BE2C (cell line): Measurements from ENCODE around the gene RBP3. TPM values are rescaled to one million over a fixed set of nuclear protein-coding genes. Genes with fewer than 3 reads are reported as not detected.
A peak's percentile ranks its signal among the peaks of the same experiment; 100 is the strongest.

Source experiments
- DNase-seq: peaks from one replicate; pipeline ENCODE4 v3.0.0-alpha.2; 2020
- H3K27me3 ChIP-seq: fragments of 250-450 bp; sonication (Bioruptor Pico); 2 replicates; pipeline ENCODE4 v1.5.1; 2020; ENCODE audit warnings: mild to moderate bottlenecking
- H3K36me3 ChIP-seq: fragments of 250-450 bp; sonication (Bioruptor Pico); 2 replicates; pipeline ENCODE4 v1.5.1; 2020; ENCODE audit warnings: mild to moderate bottlenecking
- H3K4me1 ChIP-seq: fragments of 250-450 bp; sonication (Bioruptor Pico); 2 replicates; pipeline ENCODE4 v1.5.1; 2020
- H3K4me3 ChIP-seq: 2 replicates; pipeline ENCODE4 v1.5.1; 2011; ENCODE audit warnings: low read depth, low read length
- H3K9me3 ChIP-seq: fragments of 250-450 bp; sonication (Bioruptor Pico); 2 replicates; pipeline ENCODE4 v1.5.1; 2020
- polyA plus RNA-seq: library from polyadenylated mRNA; unstranded; fragments of >200 nt; gene quantifications from one replicate; pipeline ENCODE4 v1.2.1, GENCODE V29; 2012; ENCODE audit warnings: low read depth, missing spikeins; ENCODE audit not compliant: insufficient read length, insufficient read depth
- TF ChIP-seq, protein P1 (sequence below): IDR thresholded peaks from 2 replicates; pipeline ENCODE4 v1.5.1; 2012; ENCODE audit warnings: mild to moderate bottlenecking, low read depth, low read length

The RBP3 gene
- not detected for polyA plus RNA-seq

DNA sequence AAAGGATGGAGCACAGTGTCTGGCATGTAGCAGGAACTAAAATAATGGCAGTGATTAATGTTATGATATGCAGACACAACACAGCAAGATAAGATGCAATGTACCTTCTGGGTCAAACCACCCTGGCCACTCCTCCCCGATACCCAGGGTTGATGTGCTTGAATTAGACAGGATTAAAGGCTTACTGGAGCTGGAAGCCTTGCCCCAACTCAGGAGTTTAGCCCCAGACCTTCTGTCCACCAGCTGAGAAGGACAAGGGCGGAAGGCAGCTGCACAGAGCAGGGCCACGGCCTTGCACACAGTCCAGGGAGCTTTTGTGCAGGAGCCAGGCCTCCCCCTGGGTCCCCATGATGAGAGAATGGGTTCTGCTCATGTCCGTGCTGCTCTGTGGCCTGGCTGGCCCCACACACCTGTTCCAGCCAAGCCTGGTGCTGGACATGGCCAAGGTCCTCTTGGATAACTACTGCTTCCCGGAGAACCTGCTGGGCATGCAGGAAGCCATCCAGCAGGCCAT lies at the start of gene RBP3:
Gene RBP3 (plus strand): TSS at position 226 of the 514 bp plus-strand sequence. CDS start 122 bp downstream, at position 348.
- no peaks in the 10 kb centered on the region for H3K36me3 ChIP-seq
- no peaks in the 10 kb centered on the region for H3K9me3 ChIP-seq
- TF ChIP-seq, protein P1, sequence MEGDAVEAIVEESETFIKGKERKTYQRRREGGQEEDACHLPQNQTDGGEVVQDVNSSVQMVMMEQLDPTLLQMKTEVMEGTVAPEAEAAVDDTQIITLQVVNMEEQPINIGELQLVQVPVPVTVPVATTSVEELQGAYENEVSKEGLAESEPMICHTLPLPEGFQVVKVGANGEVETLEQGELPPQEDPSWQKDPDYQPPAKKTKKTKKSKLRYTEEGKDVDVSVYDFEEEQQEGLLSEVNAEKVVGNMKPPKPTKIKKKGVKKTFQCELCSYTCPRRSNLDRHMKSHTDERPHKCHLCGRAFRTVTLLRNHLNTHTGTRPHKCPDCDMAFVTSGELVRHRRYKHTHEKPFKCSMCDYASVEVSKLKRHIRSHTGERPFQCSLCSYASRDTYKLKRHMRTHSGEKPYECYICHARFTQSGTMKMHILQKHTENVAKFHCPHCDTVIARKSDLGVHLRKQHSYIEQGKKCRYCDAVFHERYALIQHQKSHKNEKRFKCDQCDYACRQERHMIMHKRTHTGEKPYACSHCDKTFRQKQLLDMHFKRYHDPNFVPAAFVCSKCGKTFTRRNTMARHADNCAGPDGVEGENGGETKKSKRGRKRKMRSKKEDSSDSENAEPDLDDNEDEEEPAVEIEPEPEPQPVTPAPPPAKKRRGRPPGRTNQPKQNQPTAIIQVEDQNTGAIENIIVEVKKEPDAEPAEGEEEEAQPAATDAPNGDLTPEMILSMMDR, result no peak
- no peaks in the 10 kb centered on the region for H3K4me1 ChIP-seq
- H3K27me3 ChIP-seq, result no peaks in the 10 kb centered on the region
- DNase-seq, result no peak
- H3K4me3 ChIP-seq, result no peak within 1 kb of the TSS

DNA sequence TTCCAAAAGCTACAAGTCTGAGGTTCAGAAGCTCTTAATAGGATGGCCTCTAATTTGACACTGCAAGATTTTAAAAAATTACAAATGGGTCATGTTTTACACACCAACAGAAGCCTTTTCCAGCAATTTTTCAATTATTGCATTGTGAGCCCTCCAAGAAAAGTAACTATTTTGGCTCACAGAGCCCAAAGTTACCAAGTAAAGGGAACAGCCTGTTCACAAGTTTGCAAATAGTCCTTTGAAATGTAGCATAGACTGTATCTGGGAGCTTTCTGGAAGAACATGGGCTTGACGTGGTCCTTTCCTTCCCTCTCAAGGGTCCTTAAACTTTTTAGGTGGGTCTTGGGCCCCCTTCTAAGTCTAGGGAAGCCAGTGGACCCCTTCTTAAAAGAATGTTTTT lies 49.4 kb upstream of the RBP3 start:
- no peak overlapping the region for H3K4me3 ChIP-seq
- H3K4me1 ChIP-seq, result no peaks in the 10 kb centered on the region
- no peaks in the 10 kb centered on the region for H3K9me3 ChIP-seq
- no peaks in the 10 kb centered on the region for H3K36me3 ChIP-seq
- TF ChIP-seq, protein P1, result no peak
- DNase-seq, result no peak
- peaks cover 17% of the 10 kb centered on the region for H3K27me3 ChIP-seq

DNA sequence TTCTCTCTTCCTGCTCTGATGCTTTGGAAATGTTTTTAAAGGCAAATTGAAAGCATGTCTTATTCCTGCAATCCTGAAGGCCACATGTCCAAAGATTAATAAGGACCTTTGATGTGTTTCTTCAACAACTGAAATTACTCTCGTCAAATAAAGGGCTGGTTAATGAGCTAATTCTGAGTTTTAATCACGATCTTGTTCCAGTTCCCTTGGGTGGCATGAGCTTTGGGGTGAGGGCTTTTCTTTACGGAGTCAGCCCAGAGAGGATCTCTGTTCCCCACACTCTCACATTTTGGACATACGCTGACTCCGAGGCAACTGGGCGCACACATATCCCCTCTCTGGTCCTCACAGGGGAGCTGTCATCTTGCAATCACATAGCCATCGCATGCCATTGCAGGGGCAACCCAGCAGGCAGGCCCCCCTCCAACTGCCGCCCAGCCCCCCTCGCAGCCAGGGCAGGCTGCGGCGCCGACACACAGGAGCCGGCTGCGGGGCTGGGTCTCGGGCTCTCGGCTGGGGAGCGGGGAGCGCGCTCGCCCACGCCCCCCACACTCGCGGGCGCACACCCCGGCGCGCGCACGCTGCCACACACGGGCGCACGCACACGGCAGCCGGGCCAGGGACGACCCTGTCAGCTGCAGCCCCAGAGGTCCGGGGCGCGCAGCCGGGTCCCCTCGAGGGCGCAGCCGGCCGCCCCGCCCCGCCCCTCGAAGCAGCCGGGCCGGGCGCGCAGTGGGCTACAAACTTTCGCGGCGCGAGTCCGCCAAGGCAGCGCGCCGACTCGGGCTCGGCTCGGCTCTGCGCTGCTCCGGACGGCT lies 48.3 kb upstream of the RBP3 start, which contains the start of gene GDF10:
Gene GDF10 (plus strand): TSS at position 587 of the 818 bp plus-strand sequence. CDS start 455 bp downstream, outside the sequence.
- 0 out of 2 replicates have a peak within 1 kb of the TSS, but pooled peaks have one; percentile 14 for H3K4me3 ChIP-seq
- DNase-seq, result no peak

DNA sequence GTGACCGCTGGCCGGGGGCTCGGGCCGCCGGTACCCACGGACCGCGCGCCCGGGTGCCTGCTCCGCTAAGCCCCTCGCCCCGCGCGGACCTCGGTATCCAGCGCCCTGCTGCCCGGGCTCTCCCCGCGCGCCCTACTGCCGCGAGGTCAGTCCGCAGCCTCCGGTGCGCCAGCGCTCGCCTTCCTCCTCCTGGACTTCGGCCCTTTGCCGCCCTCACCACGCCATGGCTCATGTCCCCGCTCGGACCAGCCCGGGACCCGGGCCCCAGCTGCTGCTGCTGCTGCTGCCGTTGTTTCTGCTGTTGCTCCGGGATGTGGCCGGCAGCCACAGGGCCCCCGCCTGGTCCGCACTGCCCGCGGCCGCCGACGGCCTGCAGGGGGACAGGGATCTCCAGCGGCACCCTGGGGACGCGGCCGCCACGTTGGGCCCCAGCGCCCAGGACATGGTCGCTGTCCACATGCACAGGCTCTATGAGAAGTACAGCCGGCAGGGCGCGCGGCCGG lies 47.7 kb upstream of the RBP3 start:
- Histone ChIP-seq H3K4me3 (0 out of 2 replicates have a peak overlapping the region, but pooled peaks have one; percentile 14), H3K9me3 (no peaks in the 10 kb centered on the region), H3K27me3 (peaks cover 17% of the 10 kb centered on the region), H3K4me1 (no peaks in the 10 kb centered on the region), H3K36me3 (no peaks in the 10 kb centered on the region)
- no peak for DNase-seq
- TF ChIP-seq, protein P1, result no peak

More for the DNA sequence above, 48.3 kb upstream of the RBP3 start, which contains the start of gene GDF10:
- H3K36me3 ChIP-seq, result no peaks in the 10 kb centered on the region
- no peaks in the 10 kb centered on the region for H3K4me1 ChIP-seq
- H3K27me3 ChIP-seq, result peaks cover 17% of the 10 kb centered on the region
- TF ChIP-seq, protein P1, result no peak
- H3K9me3 ChIP-seq, result no peaks in the 10 kb centered on the region

DNA sequence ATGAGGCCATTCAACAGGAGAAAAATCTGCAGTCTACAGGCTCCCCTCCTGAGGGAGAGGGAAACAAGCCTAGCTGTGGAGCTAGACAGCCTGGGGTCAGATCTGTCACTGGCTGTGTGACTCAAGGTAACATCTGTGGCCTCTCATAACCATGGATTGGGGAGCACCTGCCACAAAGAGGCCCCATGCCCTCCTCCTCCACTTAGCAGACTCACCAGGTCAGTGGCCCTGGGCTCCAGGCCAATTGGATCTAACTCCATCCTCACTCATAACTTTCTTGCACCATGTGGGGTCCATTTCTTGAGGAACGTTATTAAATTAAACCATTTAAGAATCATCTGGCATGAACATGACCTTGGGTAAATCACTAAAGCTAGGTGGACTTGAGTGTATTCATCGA lies 46.3 kb upstream of the RBP3 start:
- no peak for DNase-seq
- Histone ChIP-seq H3K4me1 (no peaks in the 10 kb centered on the region), H3K9me3 (no peaks in the 10 kb centered on the region), H3K4me3 (no peak overlapping the region), H3K27me3 (peaks cover 17% of the 10 kb centered on the region), H3K36me3 (no peaks in the 10 kb centered on the region)
- TF ChIP-seq, protein P1, result no peak

DNA sequence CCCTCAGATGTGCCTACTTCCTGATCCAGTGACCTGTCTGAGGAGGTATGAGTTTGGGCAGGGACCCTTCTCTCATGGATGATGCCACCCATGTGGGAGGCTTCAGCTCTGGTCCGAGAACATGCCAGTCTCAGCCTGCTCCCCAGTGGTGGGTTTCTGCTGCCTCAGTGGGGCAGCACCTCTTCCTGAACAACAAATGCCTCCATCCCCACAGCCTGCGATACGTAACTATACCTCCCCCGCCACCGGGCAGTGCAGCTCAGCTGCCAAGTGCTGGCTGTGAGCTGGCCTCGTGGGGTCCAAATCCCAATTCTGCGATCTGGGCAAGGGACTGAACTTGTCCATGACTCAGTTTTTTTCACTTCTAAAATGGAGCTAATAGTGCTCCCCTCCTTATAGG lies 45.1 kb upstream of the RBP3 start:
- TF ChIP-seq, protein P1, result no peak
- H3K4me1 ChIP-seq, result no peaks in the 10 kb centered on the region
- H3K27me3 ChIP-seq, result peaks cover 17% of the 10 kb centered on the region
- H3K36me3 ChIP-seq, result no peaks in the 10 kb centered on the region
- no peak for DNase-seq
- no peak overlapping the region for H3K4me3 ChIP-seq
- H3K9me3 ChIP-seq, result no peaks in the 10 kb centered on the region
